Vagina (tissue), 2 donors: ENCODE measurements around the gene MACROD2.

ENCODE experiments used
- CTCF ChIP-seq, 3 experiments: fragments of 450-650 bp in 2 of 3; fragments of 200-600 bp in 1 of 3; sonication (generic) in 1 of 3; IDR thresholded peaks; one replicate each; pipeline ENCODE4 v1.5.1; 2017 to 2019; ENCODE audit warnings: antibody characterized with exemption in 3 of 3, mild to moderate bottlenecking in 2 of 3, moderate library complexity in 2 of 3
- POLR2AphosphoS5 ChIP-seq, 2 donors: sonication (generic); formaldehyde crosslinking; IDR thresholded peaks; one replicate each; pipeline ENCODE4 v1.9.0; 2017; ENCODE audit warnings: antibody characterized with exemption in 2 of 2, mild to moderate bottlenecking in 2 of 2, low read depth in 1 of 2; ENCODE audit not compliant: insufficient read depth in 1 of 2

- no peak for TF ChIP-seq CTCF (IDR thresholded peaks at IDR 0.05)
- TF ChIP-seq POLR2AphosphoS5 (IDR thresholded peaks at IDR 0.05; ENCODE audit: insufficient read depth in 1 of 2, low read depth in 1 of 2) = no peak
Observed at GRCh38 chr20:15928946-15929345, 1933.6 kb downstream of the MACROD2 start.
